ENCODE measurements around the gene ECI2.

- TF ChIP-seq POLR2A (IDR thresholded peaks at IDR 0.05): no peak
- TF ChIP-seq, protein P1, sequence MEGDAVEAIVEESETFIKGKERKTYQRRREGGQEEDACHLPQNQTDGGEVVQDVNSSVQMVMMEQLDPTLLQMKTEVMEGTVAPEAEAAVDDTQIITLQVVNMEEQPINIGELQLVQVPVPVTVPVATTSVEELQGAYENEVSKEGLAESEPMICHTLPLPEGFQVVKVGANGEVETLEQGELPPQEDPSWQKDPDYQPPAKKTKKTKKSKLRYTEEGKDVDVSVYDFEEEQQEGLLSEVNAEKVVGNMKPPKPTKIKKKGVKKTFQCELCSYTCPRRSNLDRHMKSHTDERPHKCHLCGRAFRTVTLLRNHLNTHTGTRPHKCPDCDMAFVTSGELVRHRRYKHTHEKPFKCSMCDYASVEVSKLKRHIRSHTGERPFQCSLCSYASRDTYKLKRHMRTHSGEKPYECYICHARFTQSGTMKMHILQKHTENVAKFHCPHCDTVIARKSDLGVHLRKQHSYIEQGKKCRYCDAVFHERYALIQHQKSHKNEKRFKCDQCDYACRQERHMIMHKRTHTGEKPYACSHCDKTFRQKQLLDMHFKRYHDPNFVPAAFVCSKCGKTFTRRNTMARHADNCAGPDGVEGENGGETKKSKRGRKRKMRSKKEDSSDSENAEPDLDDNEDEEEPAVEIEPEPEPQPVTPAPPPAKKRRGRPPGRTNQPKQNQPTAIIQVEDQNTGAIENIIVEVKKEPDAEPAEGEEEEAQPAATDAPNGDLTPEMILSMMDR (IDR thresholded peaks at IDR 0.05): no peak
These were observed 26.7 kb downstream of the ECI2 start for GRCh38 chr6:4108561-4109093.
